ENCODE measurements around the gene SPRY4. TPM values are rescaled to one million over a fixed set of nuclear protein-coding genes. Genes with fewer than 3 reads are reported as not detected.

SPRY4 gene
- total and polyA plus RNA-seq, 2 of the 13 experiments (the other 11 are each of a cell fraction or from before 2014, with no cell fraction given), result 8.9 to 17.8 TPM

DNA sequence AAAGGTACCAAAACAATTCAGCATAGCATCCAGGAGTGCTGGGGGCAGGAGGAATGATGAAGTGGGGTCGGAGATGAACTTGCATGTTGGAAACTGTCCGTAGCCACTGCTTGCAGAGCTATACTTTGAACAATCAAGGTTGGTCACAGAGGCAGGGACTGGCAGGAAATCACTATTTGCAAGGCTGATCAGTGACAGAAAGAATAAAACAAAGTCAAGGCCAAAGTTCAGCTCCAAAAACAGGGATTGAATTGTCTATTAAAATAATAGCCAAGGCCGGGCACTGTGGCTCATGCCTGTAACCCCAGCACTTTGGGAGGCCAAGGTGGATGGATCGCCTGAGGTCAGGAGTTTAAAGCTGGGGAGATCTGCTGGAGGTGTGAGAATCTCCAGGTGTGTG lies 18.7 kb upstream of the SPRY4 start (continued):
- TF ChIP-seq ARID5B (CRISPR knock-in tag; IDR thresholded peaks at IDR 0.05) (0 out of 2 replicates have a peak, but pooled peaks have one; percentile 15), ZBTB4 (CRISPR knock-in tag; IDR thresholded peaks at IDR 0.05; ENCODE audit: borderline replicate concordance) (no peak), TFE3 (CRISPR knock-in tag; IDR thresholded peaks at IDR 0.05) (no peak), USF2 (IDR thresholded peaks at IDR 0.05; ENCODE audit: low read depth, low read length) (no peak), USF2 (CRISPR knock-in tag; IDR thresholded peaks at IDR 0.05; ENCODE audit: borderline replicate concordance) (no peak), NR2F6 (IDR thresholded peaks at IDR 0.05) (no peak), NR2F6 (CRISPR knock-in tag; IDR thresholded peaks at IDR 0.05) (0 out of 2 replicates have a peak, but pooled peaks have one; percentile 37), CREB1 (IDR thresholded peaks at IDR 0.05) (no peak), CREB1 (CRISPR knock-in tag; IDR thresholded peaks at IDR 0.05) (no peak), JDP2 (CRISPR knock-in tag; IDR thresholded peaks at IDR 0.05; ENCODE audit: borderline replicate concordance) (no peak), ZNF574 (CRISPR knock-in tag; IDR thresholded peaks at IDR 0.05) (no peak), MED1 (CRISPR knock-in tag; IDR thresholded peaks at IDR 0.05) (peak; percentile 38; the same call in 1 of the 2 replicates), MAZ (IDR thresholded peaks at IDR 0.05; ENCODE audit: borderline replicate concordance, low read depth, low read length) (no peak), MAZ (CRISPR knock-in tag; IDR thresholded peaks at IDR 0.05; ENCODE audit: low read depth) (no peak), REL (CRISPR knock-in tag; conservative IDR thresholded peaks at IDR 0.05) (no peak)
- TF ChIP-seq, protein P1, sequence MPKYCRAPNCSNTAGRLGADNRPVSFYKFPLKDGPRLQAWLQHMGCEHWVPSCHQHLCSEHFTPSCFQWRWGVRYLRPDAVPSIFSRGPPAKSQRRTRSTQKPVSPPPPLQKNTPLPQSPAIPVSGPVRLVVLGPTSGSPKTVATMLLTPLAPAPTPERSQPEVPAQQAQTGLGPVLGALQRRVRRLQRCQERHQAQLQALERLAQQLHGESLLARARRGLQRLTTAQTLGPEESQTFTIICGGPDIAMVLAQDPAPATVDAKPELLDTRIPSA (CRISPR knock-in tag; IDR thresholded peaks at IDR 0.05; ENCODE audit: borderline replicate concordance), result no peak

All from HepG2 (cell line).